ENCODE measurements around the gene S100A7A. TPM values are rescaled to one million over a fixed set of nuclear protein-coding genes. Genes with fewer than 3 reads are reported as not detected.

The S100A7A gene
- total and polyA plus RNA-seq, 2 of the 4 experiments (the other 2 are of a cell fraction): not detected

- Histone ChIP-seq H3K9me3 (ENCODE audit: control insufficient read depth, insufficient read depth, low read length) (no peaks in the 10 kb centered on the region), H3K27me3 (ENCODE audit: control insufficient read depth, insufficient read depth, low read length) (peaks cover 4% of the 10 kb centered on the region; the same call in 1 of the 2 replicates), H2BK20ac (ENCODE audit: low read depth, low read length) (no peak overlapping the region), H2BK120ac (ENCODE audit: low read depth, low read length) (no peak overlapping the region), H3K4me3 (ENCODE audit: insufficient read depth, low read depth, low read length) (no peak overlapping the region), H3K9ac (ENCODE audit: low read depth, low read length) (no peak overlapping the region), H4K5ac (ENCODE audit: low read depth, low read length) (no peak overlapping the region), H2AK9ac (replicated peaks; ENCODE audit: low read depth, low read length, poor library complexity) (no peak overlapping the region), H3K4me1 (ENCODE audit: control insufficient read depth, insufficient read depth, low read length) (no peaks in the 10 kb centered on the region), H4K8ac (ENCODE audit: low read depth in 2 of 2, low read length in 2 of 2) (no peak overlapping the region), H3K4me2 (ENCODE audit: low read depth, low read length) (no peak overlapping the region), H2AK5ac (ENCODE audit: low read depth, low read length) (no peak overlapping the region), H3K36me3 (ENCODE audit: control insufficient read depth, insufficient read depth, low read length) (no peaks in the 10 kb centered on the region), H4K91ac (ENCODE audit: insufficient read depth, low read depth, low read length) (no peak overlapping the region), H3K27ac (ENCODE audit: insufficient read depth, low read length) (no peak overlapping the region), H3K18ac (ENCODE audit: low read depth, low read length) (no peak overlapping the region), H3K9me1 (ENCODE audit: insufficient read depth, low read length) (no peaks in the 10 kb centered on the region), H2BK15ac (ENCODE audit: low read depth, low read length) (no peak overlapping the region), H3K14ac (replicated peaks; ENCODE audit: low read depth, low read length) (no peak overlapping the region), H4K20me1 (ENCODE audit: insufficient read depth, low read length) (no peaks in the 10 kb centered on the region), H3K79me1 (ENCODE audit: low read depth in 1 of 2, low read length in 2 of 2) (no peaks in the 10 kb centered on the region), H2BK5ac (ENCODE audit: low read depth, low read length, poor library complexity, severe bottlenecking) (no peak overlapping the region), H3K56ac (ENCODE audit: extremely low read depth, insufficient read depth, low read length) (no peak overlapping the region), H2AFZ (replicated peaks; ENCODE audit: low read length, poor library complexity) (no peak overlapping the region), H3K23ac (ENCODE audit: low read depth, low read length) (no peak overlapping the region), H3K4ac (ENCODE audit: low read depth, low read length) (no peak overlapping the region)
- dilution Hi-C loops (cut with HindIII; ENCODE audit: low sequenced_read_pairs, unreplicated experiment) (no loop called here), intact Hi-C loops (cut with micrococcal nuclease) (no loop called here), in situ Hi-C loops (cut with MboI; ENCODE audit: low sequenced_read_pairs) (no loop called here)
- ChIA-PET CTCF (no interaction called here), POLR2A (ENCODE audit: unreplicated experiment) (no interaction called here)
- DNase-seq (no peak), ATAC-seq (ENCODE audit: low read depth) (no peak)
- TF ChIP-seq RFX5 (IDR thresholded peaks at IDR 0.05; ENCODE audit: low read depth, low read length) (no peak), MXI1 (IDR thresholded peaks at IDR 0.05; ENCODE audit: borderline replicate concordance, low read depth, low read length) (no peak), FOS (IDR thresholded peaks at IDR 0.05; ENCODE audit: low read depth, low read length) (no peak), NFE2L2 (IDR thresholded peaks at IDR 0.05; ENCODE audit: low read depth, low read length) (no peak), BHLHE40 (IDR thresholded peaks at IDR 0.05; ENCODE audit: low read depth, low read length) (no peak), CHD1 (IDR thresholded peaks at IDR 0.05; ENCODE audit: low read depth, low read length) (no peak), USF2 (IDR thresholded peaks at IDR 0.05; ENCODE audit: low read depth, low read length) (no peak), RAD21 (IDR thresholded peaks at IDR 0.05; ENCODE audit: low read length) (no peak), SMC3 (IDR thresholded peaks at IDR 0.05; ENCODE audit: low read depth, low read length) (no peak), CEBPB (IDR thresholded peaks at IDR 0.05; ENCODE audit: low read depth, low read length) (no peak), POLR2A (IDR thresholded peaks at IDR 0.05; ENCODE audit: low read depth, low read length) (no peak), ELK1 (IDR thresholded peaks at IDR 0.05; ENCODE audit: borderline replicate concordance, low read depth, low read length) (no peak), CTCF (conservative IDR thresholded peaks at IDR 0.05; ENCODE audit: low read depth, low read length) (no peak), RCOR1 (IDR thresholded peaks at IDR 0.05; ENCODE audit: insufficient replicate concordance, low read length) (no peak), MAFK (IDR thresholded peaks at IDR 0.05; ENCODE audit: low read depth, low read length) (no peak), MAZ (IDR thresholded peaks at IDR 0.05; ENCODE audit: borderline replicate concordance, low read depth, low read length) (no peak)
- BruUV-seq (replicated peaks): no TSS peak
- 42% methylated on average over 3 of the region's 11 CpGs; no CpG with 5 or more reads in 1 of the 2 experiments for WGBS, 2 experiments (ENCODE audit: extremely low coverage in 2 of 2, insufficient read length in 1 of 2)
Observed at GRCh38 chr1:153403421-153404085, 12.8 kb upstream of the S100A7A start.

Data from IMR-90 (cell line).